Transverse colon (tissue), 4 donors: Measurements from ENCODE around the gene FER. TPM values are rescaled to one million over a fixed set of nuclear protein-coding genes. Genes with fewer than 3 reads are reported as not detected.

Source experiments
- DNase-seq: peaks from one replicate; pipeline ENCODE4 v3.0.0-alpha.2; 2019
- H3K27ac ChIP-seq, 4 donors: fragments of 200-600 bp; sonication (generic); 2 replicates each; pipeline ENCODE4 v1.5.1; 2016 to 2018; ENCODE audit warnings: inconsistent platforms in 4 of 4
- H3K27me3 ChIP-seq: fragments of 200-600 bp; sonication (generic); 2 replicates; pipeline ENCODE4 v1.5.1; 2017; ENCODE audit warnings: inconsistent platforms
- H3K36me3 ChIP-seq, 4 donors: fragments of 200-600 bp; sonication (generic); 2 replicates each; pipeline ENCODE4 v1.5.1; 2017 to 2019; ENCODE audit warnings: inconsistent platforms in 4 of 4
- H3K4me1 ChIP-seq, 4 donors: fragments of 200-600 bp; sonication (generic); 2 replicates each; pipeline ENCODE4 v1.5.1; 2017 to 2020; ENCODE audit warnings: inconsistent platforms in 4 of 4
- H3K4me3 ChIP-seq, 4 donors: fragments of 200-600 bp; sonication (generic); 1 replicate in 1 of 4; 2 replicates in 3 of 4; pipeline versions ENCODE4 v1.5.1 to v1.6.1; 2017 to 2019; ENCODE audit warnings: inconsistent platforms in 4 of 4
- H3K9me3 ChIP-seq, 2 donors: fragments of 200-600 bp; sonication (generic); 2 replicates each; pipeline ENCODE4 v1.5.1; 2017 to 2019; ENCODE audit warnings: inconsistent platforms in 2 of 2
- EP300 ChIP-seq: sonication (generic); formaldehyde crosslinking; IDR thresholded peaks from one replicate; pipeline ENCODE4 v1.6.1; 2017; ENCODE audit warnings: antibody characterized with exemption, low read depth
- POLR2A ChIP-seq: fragments of 450-650 bp; IDR thresholded peaks from one replicate; pipeline ENCODE4 v1.6.1; 2016; ENCODE audit warnings: antibody characterized with exemption, mild to moderate bottlenecking, moderate library complexity
- POLR2AphosphoS5 ChIP-seq, 3 donors: sonication (generic); formaldehyde crosslinking; IDR thresholded peaks; one replicate each; pipeline ENCODE4 v1.6.1; 2016; ENCODE audit warnings: antibody characterized with exemption in 3 of 3
- WGBS, 2 donors: methylation state at CpG; one replicate each; pipeline ENCODE4 v1.1.5; 2018; ENCODE audit warnings: low coverage in 1 of 2; 5-methylcytosine and 5-hydroxymethylcytosine counted together
- in situ Hi-C, 4 donors: fragments of 200-750 bp; cut with MboI; loops; one replicate each; pipeline versions ENCODE4 v1.15.0 to v1.15.1; 2017; ENCODE audit warnings: low sequenced_read_pairs in 3 of 4, low pct_ligation_motif_present in 1 of 4, low pct_unique_long_range_greater_than_20kb in 1 of 4
- intact Hi-C: fragments of 100-400 bp; cut with DNase I; formaldehyde crosslinking; loops from one replicate; pipeline ENCODE4 v1.15.1; 2023; ENCODE audit warnings: low total_unique reads
- total RNA-seq, 4 donors: library from RNA; depleted of rRNA; stranded (reverse); fragments of >200 nt; gene quantifications; one replicate each; pipeline ENCODE4 v1.1.0, GENCODE V29; 2016
- TF ChIP-seq, protein P1 (sequence below), 5 experiments: fragments of 200-600 bp in 3 of 5; fragments of 450-650 bp in 2 of 5; sonication (generic) in 3 of 5; IDR thresholded peaks; 1 replicate in 2 of 5; 2 replicates in 3 of 5; pipeline ENCODE4 v1.5.1; 2016 to 2017; ENCODE audit warnings: antibody characterized with exemption in 5 of 5, inconsistent platforms in 3 of 5, mild to moderate bottlenecking in 2 of 5, moderate library complexity in 1 of 5

FER gene
- total RNA-seq, 4 donors from 2014 or later = 7.5 to 25.5 (median 13.1) TPM

DNA sequence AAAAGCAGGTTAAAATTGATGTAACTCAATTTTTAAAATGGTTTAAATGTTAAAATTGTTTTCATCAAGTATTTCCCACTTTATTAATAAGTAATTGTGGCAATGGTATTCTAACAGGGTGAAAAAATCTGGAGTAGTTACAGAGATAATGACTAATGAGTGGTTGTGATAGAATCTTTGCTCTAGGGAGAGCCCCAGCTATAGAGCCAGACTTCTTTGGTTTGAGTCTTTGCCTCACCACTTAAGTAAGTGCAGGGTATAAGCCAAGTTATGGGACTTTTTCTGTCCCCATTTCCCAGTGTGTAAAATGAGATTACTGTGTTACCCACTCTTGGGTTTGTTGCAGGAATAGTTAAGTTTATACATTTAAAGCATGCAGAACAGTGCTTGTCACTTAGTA lies 158.1 kb downstream of the FER start:
- TF ChIP-seq POLR2A (no peak), EP300 (no peak), POLR2AphosphoS5 (IDR thresholded peaks at IDR 0.05) (no peak)
- TF ChIP-seq, protein P1, sequence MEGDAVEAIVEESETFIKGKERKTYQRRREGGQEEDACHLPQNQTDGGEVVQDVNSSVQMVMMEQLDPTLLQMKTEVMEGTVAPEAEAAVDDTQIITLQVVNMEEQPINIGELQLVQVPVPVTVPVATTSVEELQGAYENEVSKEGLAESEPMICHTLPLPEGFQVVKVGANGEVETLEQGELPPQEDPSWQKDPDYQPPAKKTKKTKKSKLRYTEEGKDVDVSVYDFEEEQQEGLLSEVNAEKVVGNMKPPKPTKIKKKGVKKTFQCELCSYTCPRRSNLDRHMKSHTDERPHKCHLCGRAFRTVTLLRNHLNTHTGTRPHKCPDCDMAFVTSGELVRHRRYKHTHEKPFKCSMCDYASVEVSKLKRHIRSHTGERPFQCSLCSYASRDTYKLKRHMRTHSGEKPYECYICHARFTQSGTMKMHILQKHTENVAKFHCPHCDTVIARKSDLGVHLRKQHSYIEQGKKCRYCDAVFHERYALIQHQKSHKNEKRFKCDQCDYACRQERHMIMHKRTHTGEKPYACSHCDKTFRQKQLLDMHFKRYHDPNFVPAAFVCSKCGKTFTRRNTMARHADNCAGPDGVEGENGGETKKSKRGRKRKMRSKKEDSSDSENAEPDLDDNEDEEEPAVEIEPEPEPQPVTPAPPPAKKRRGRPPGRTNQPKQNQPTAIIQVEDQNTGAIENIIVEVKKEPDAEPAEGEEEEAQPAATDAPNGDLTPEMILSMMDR (IDR thresholded peaks at IDR 0.05) = no peak
- H3K27ac ChIP-seq = no peak overlapping the region

DNA sequence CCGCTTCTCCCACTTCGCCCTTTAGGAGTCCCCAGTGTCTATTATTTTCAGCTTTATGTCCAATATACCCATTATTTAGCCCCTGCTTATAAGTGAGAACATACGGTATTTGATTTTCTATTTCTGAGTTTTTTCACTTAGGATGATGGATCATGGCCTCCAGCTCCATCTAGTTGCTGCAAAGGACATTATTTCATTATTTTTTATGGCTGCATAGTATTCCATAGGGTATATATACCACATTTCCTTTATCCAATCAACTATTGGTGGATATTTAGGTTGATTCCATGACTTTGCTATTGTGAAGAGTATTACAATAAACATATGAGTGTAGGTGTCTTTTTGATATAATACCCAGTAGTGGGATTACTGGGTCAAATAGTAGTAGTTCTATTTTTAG lies 162.9 kb downstream of the FER start:
- H3K27ac ChIP-seq = no peak overlapping the region
- in situ Hi-C loops = loop anchor here in 2 of 4 donors (25.0 kb wide), 2 partner anchors 223 to 552 kb away; no protein-coding TSS in a partner anchor
- DNase-seq = no peak
- no peaks in the 10 kb centered on the region for H3K27me3 ChIP-seq
- no peaks in the 10 kb centered on the region for H3K9me3 ChIP-seq
- TF ChIP-seq, protein P1 (IDR thresholded peaks at IDR 0.05) = no peak
- TF ChIP-seq POLR2A = no peak
- TF ChIP-seq EP300 = no peak
- no peak for TF ChIP-seq POLR2AphosphoS5 (IDR thresholded peaks at IDR 0.05)
- H3K36me3 ChIP-seq = peaks cover 0 to 4% (median 0%) of the 10 kb centered on the region in 4 donors
- whole genome bisulfite sequencing, 2 donors = 92 to 95% methylated on average over 3 of the region's 3 CpGs
- H3K4me3 ChIP-seq = no peak overlapping the region
- H3K4me1 ChIP-seq = no peaks in the 10 kb centered on the region
- intact Hi-C loops = no loop called here

More for the DNA sequence above, 158.1 kb downstream of the FER start:
- H3K4me1 ChIP-seq = no peaks in the 10 kb centered on the region
- intact Hi-C loops (no loop called here), in situ Hi-C loops (loop anchor here in 2 of 4 donors (25.0 kb wide), 2 partner anchors 219 to 556 kb away; no protein-coding TSS in a partner anchor)
- no peaks in the 10 kb centered on the region for H3K27me3 ChIP-seq
- no peak for DNase-seq
- H3K4me3 ChIP-seq = no peak overlapping the region
- H3K36me3 ChIP-seq = no peaks in the 10 kb centered on the region
- H3K9me3 ChIP-seq = no peaks in the 10 kb centered on the region

DNA sequence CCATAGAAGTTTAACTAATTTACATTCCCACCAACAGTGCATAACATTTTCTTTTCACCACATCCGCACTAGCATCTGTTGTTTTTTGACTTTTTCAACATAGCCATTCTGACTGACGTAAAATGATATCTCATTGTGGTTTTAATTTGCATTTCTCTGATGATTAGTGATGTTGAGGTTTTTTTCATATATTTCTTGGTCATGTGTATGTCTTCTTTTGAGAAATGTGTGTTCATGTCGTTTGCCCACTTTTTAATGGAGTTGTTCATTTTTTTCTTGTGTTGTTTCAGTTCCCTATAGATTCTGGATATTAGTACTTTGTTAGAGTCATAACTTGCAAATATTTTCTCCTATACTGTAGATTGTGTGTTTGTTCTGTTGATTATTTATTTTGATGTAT lies 163.4 kb downstream of the FER start:
- Histone ChIP-seq H3K4me3 (no peak overlapping the region), H3K9me3 (no peaks in the 10 kb centered on the region), H3K36me3 (peaks cover 0 to 4% (median 0%) of the 10 kb centered on the region in 4 donors), H3K27ac (no peak overlapping the region), H3K27me3 (no peaks in the 10 kb centered on the region), H3K4me1 (no peaks in the 10 kb centered on the region)
- intact Hi-C loops = no loop called here
- TF ChIP-seq POLR2AphosphoS5 (IDR thresholded peaks at IDR 0.05) = no peak
- TF ChIP-seq, protein P1 (IDR thresholded peaks at IDR 0.05) = no peak
- no peak for TF ChIP-seq EP300
- no peak for TF ChIP-seq POLR2A
- no peak for DNase-seq
- in situ Hi-C loops = loop anchor here in 2 of 4 donors (25.0 kb wide), 2 partner anchors 224 to 551 kb away; no protein-coding TSS in a partner anchor
- 73 to 91% methylated on average over 3 of the region's 3 CpGs for WGBS, 2 donors

DNA sequence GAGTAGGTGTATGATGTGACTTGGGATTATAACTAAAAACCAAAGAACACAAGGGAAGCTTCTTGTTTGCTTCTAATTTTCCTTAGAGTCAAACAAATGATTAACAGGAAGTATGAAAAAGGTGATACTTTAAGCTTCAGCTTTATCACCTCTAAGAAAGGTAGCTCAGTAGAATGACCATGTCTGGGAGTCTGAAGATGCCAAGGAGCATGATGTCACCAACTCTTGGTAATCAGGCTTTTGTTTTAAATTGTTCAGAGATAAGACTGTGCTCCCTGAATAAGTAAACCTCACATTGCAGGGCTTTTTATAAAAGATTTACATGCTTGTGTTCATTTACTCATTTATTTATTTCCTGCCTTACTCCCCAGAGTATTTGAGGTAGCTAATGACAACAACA lies 169.9 kb downstream of the FER start:
- H3K4me3 ChIP-seq = no peak overlapping the region
- in situ Hi-C loops (loop anchor here in 2 of 4 donors (25.0 kb wide), 2 partner anchors 230 to 545 kb away; no protein-coding TSS in a partner anchor), intact Hi-C loops (no loop called here)
- no peaks in the 10 kb centered on the region for H3K36me3 ChIP-seq
- no peak for TF ChIP-seq EP300
- TF ChIP-seq POLR2A = no peak
- TF ChIP-seq, protein P1 (IDR thresholded peaks at IDR 0.05) = no peak
- no peak for TF ChIP-seq POLR2AphosphoS5 (IDR thresholded peaks at IDR 0.05)
- peaks cover 0 to 3% (median 0%) of the 10 kb centered on the region in 4 donors for H3K4me1 ChIP-seq
- H3K9me3 ChIP-seq = no peaks in the 10 kb centered on the region
- no peaks in the 10 kb centered on the region for H3K27me3 ChIP-seq
- DNase-seq = no peak
- H3K27ac ChIP-seq = no peak overlapping the region
